Heart right ventricle (tissue), 16 donors: ENCODE data around the gene NDUFB8. TPM values are rescaled to one million over a fixed set of nuclear protein-coding genes. Genes with fewer than 3 reads are reported as not detected.
A peak's percentile ranks its signal among the peaks of the same experiment; 100 is the strongest.
"Not testable (repeated sequence)": the region's sequence is repeated elsewhere in the genome, so short reads cannot be mapped to it uniquely, and the experiment has no call there.

Experiments used
- ATAC-seq, 8 donors: fragments of 200-7000 bp; cut with Tn5 transposase; one replicate each; pipeline ENCODE4 v1.9.1; 2020; ENCODE audit warnings: mild to moderate bottlenecking in 8 of 8, moderate library complexity in 8 of 8, moderate number of reproducible peaks in 1 of 8
- DNase-seq, 2 donors: peaks; one replicate each; pipeline ENCODE4 v3.0.0-alpha.2; 2020
- H3K27ac ChIP-seq, 10 donors: fragments of 200-600 bp; sonication (generic) in 2 of 10; one replicate each; pipeline versions ENCODE4 v1.5.0 to v1.8.0; 2020 to 2022; ENCODE audit warnings: mild to moderate bottlenecking in 3 of 10
- H3K27me3 ChIP-seq, 7 donors: fragments of 200-600 bp; one replicate each; pipeline ENCODE4 v1.8.0; 2021 to 2022; ENCODE audit warnings: mild to moderate bottlenecking in 2 of 7
- H3K36me3 ChIP-seq, 9 donors: fragments of 200-600 bp; sonication (generic) in 1 of 9; one replicate each; pipeline versions ENCODE4 v1.5.0 to v1.8.0; 2020 to 2022; ENCODE audit warnings: mild to moderate bottlenecking in 2 of 9
- H3K4me1 ChIP-seq, 9 donors: fragments of 200-600 bp; sonication (generic) in 1 of 9; one replicate each; pipeline versions ENCODE4 v1.5.0 to v1.8.0; 2020 to 2022; ENCODE audit warnings: mild to moderate bottlenecking in 4 of 9
- H3K4me3 ChIP-seq, 10 donors: fragments of 200-600 bp; sonication (generic) in 2 of 10; one replicate each; pipeline versions ENCODE4 v1.5.0 to v1.8.0; 2020 to 2022; ENCODE audit warnings: mild to moderate bottlenecking in 7 of 10, moderate library complexity in 2 of 10
- H3K9me3 ChIP-seq, 11 donors: fragments of 200-600 bp in 10 of 11; sonication (generic) in 2 of 11; one replicate each; pipeline versions ENCODE4 v1.5.0 to v1.8.0; 2013 to 2022; ENCODE audit warnings: mild to moderate bottlenecking in 2 of 11, control low read depth in 1 of 11, moderate library complexity in 1 of 11
- CTCF ChIP-seq, 9 donors: fragments of 200-600 bp; sonication (generic) in 2 of 9; IDR thresholded peaks; one replicate each; pipeline versions ENCODE4 v1.5.0 to v1.8.0; 2021 to 2022; ENCODE audit warnings: antibody characterized with exemption in 9 of 9, mild to moderate bottlenecking in 5 of 9, moderate library complexity in 1 of 9
- WGBS, 2 donors: extraction: QIAGEN DNeasy Blood & Tissue Kit; methylation state at CpG; one replicate each; pipeline ENCODE4 v1.1.7; 2013; ENCODE audit warnings: inconsistent platforms in 1 of 2; 5-methylcytosine and 5-hydroxymethylcytosine counted together
- intact Hi-C, 10 donors: fragments of 100-400 bp; cut with DNase I; formaldehyde crosslinking; loops; one replicate each; pipeline versions ENCODE4 v1.11.1 to v1.14.2; 2022
- long read RNA-seq, 3 donors: library from polyadenylated mRNA; unstranded; transcript quantifications; one replicate each; pipeline ENCODE4 v2.0.0, GENCODE V29; 2020 to 2021
- polyA plus RNA-seq, 2 donors: library from polyadenylated mRNA; stranded (reverse); fragments of 200-250 nt; gene quantifications; one replicate each; pipeline ENCODE4 v1.2.3, GENCODE V29; 2013
- total RNA-seq, 10 donors: library from RNA; stranded (reverse); fragmentation: NEBNext Ultra II Directional in 3 of 10; extraction: Animal tissue kit (Norgen Biotek cat#: 25700) in 3 of 10; gene quantifications; one replicate each; pipeline versions ENCODE4 v1.2.1 to v1.2.4, GENCODE V29; 2021 to 2023
- donor health status: Arrhythmogenic right ventricular cardiomyopathy.
- donor health status: ischemic (EF 13 %, LVEDD 7.1; RV severe dilation, severe dysfunction).
- donor health status: healthy with polysubstance abuse.
- donor health status: DM: no; HTN: yes; CAD: no.
- donor health status: DM: no; HTN: no; CAD: no.
- donor health status: ischemic (EF 25% LVEDD 6.9; RV normal size, moderate dysfunction).
- donor health status: ischemic (EF 25% LVEDD 5.7; RV mildly dilated, moderate dysfunction).
- donor health status: healthy.
- donor health status: DM: yes; HTN: yes; CAD: no.
- donor health status: Ischemic cardiomyopathy.
- donor health status: ischemic (EF 35%, LVEDD 5.7; RV mildly dilated, moderate dysfunction).
- donor health status: nonischemic (EF 11% LVEDD 7.7; RV severe dilation, severe dysfunction).
- donor health status: DM: yes; HTN: yes; CAD: no.
- donor health status: PGD.
- donor health status: ischemic (EF 29% LVEDD 5.4; RV normal size, mild dysfunction).
- donor health status: nonischemic (EF 23%, LVEDD 6.1; RV moderate dilation, normal function).

Gene NDUFB8
- total RNA-seq = 100 to 1,000 TPM; 321 to 498 (median 422) TPM
- polyA plus RNA-seq = 100 to 1,000 TPM; 750 to 915 TPM
- long read RNA-seq, donor 1, transcript NDUFB8-201 (5 exons, 671 nt) = major isoform, 183 of 276 reads
- long read RNA-seq, donor 1, transcript NDUFB8-204 (2 exons, 390 nt) = minor isoform, 7 of 276 reads
- long read RNA-seq, donor 1, transcript NDUFB8-205 (4 exons, 829 nt) = minor isoform, 11 of 276 reads
- long read RNA-seq, donor 1, partial matches to known transcripts = 71 of 276 reads
- long read RNA-seq, donor 1, other reads (novel, unspliced or antisense) = 3 of 276 reads
- long read RNA-seq, donor 2, transcript NDUFB8-201 (5 exons, 671 nt) = major isoform, 251 of 441 reads
- long read RNA-seq, donor 2, transcript NDUFB8-204 (2 exons, 390 nt) = minor isoform, 10 of 441 reads
- long read RNA-seq, donor 2, transcript NDUFB8-205 (4 exons, 829 nt) = minor isoform, 15 of 441 reads
- long read RNA-seq, donor 2, partial matches to known transcripts = 154 of 441 reads
- long read RNA-seq, donor 2, other reads (novel, unspliced or antisense) = 3 of 441 reads
- long read RNA-seq, donor 3, transcript NDUFB8-201 (5 exons, 671 nt) = major isoform, 49 of 94 reads
- long read RNA-seq, donor 3, transcript NDUFB8-205 (4 exons, 829 nt) = minor isoform, 21 of 94 reads
- long read RNA-seq, donor 3, partial matches to known transcripts = 8 of 94 reads
- long read RNA-seq, donor 3, other reads (novel, unspliced or antisense) = 11 of 94 reads

GRCh38 chr10:100529475-100530298, at the start of gene NDUFB8:
Gene NDUFB8, minus strand, starts transcription at chr10:100529871. Its CDS starts 20 bp downstream, at chr10:100529851.
- TF ChIP-seq CTCF (IDR thresholded peaks at IDR 0.05) = no peak
- intact Hi-C loops = no loop called here
- 1% methylated on average over 43 of the region's 43 CpGs for WGBS, 2 donors

GRCh38 chr10:100576282-100576635, 46.6 kb upstream of the NDUFB8 start:
- H3K4me1 ChIP-seq = no peaks in the 10 kb centered on the region
- DNase-seq (no peak), ATAC-seq (no peak)
- H3K27ac ChIP-seq = no peak overlapping the region
- peaks cover 0 to 67% (median 30%) of the 10 kb centered on the region in 7 donors for H3K27me3 ChIP-seq
- H3K4me3 ChIP-seq = no peak overlapping the region
- WGBS, 2 donors = 75 to 80% methylated on average over 5 of the region's 5 CpGs
- H3K9me3 ChIP-seq = no peaks in the 10 kb centered on the region
- no peak for TF ChIP-seq CTCF (IDR thresholded peaks at IDR 0.05)
- H3K36me3 ChIP-seq = no peaks in the 10 kb centered on the region
- intact Hi-C loops = no loop called here

More at GRCh38 chr10:100529475-100530298, at the start of gene NDUFB8:
- ATAC-seq (peak; percentile 89 to 98 (median 96)), DNase-seq (peak; percentile 91 to 92)
- H3K9me3 ChIP-seq = no peaks in the 10 kb centered on the region
- peak within 1 kb of the TSS; percentile 69 to 98 (median 90) for H3K4me3 ChIP-seq
- H3K36me3 ChIP-seq = peaks cover 0 to 36% (median 17%) of the 10 kb centered on the region in 9 donors
- peaks cover 6 to 29% (median 24%) of the 10 kb centered on the region in 9 donors for H3K4me1 ChIP-seq
- H3K27me3 ChIP-seq = no peaks in the 10 kb centered on the region
- peak within 1 kb of the TSS; percentile 84 to 95 (median 88) for H3K27ac ChIP-seq

GRCh38 chr10:100575585-100576281, 46.1 kb upstream of the NDUFB8 start:
- DNase-seq (no peak), ATAC-seq (no peak)
- Histone ChIP-seq H3K4me1 (no peaks in the 10 kb centered on the region), H3K27me3 (peaks cover 0 to 71% (median 36%) of the 10 kb centered on the region in 7 donors), H3K4me3 (no peak overlapping the region), H3K36me3 (no peaks in the 10 kb centered on the region), H3K9me3 (no peaks in the 10 kb centered on the region), H3K27ac (no peak overlapping the region)
- intact Hi-C loops = no loop called here
- WGBS, 2 donors = 78 to 81% methylated on average over 8 of the region's 8 CpGs
- no peak for TF ChIP-seq CTCF (IDR thresholded peaks at IDR 0.05)

- H3K4me3 ChIP-seq, H3K9me3 ChIP-seq, H3K27ac ChIP-seq, intact Hi-C loops, DNase-seq, ATAC-seq, H3K36me3 ChIP-seq, H3K4me1 ChIP-seq: not testable (repeated sequence)
- peaks cover 0 to 73% (median 41%) of the 10 kb centered on the region in 7 donors for H3K27me3 ChIP-seq
- WGBS, 2 donors = 81 to 84% methylated on average over 7 of the region's 7 CpGs
Observed at GRCh38 chr10:100575146-100575545, 45.5 kb upstream of the NDUFB8 start.
